Uterus (tissue), 2 donors: ENCODE measurements around the gene UGT1A1.

Experiments used
- POLR2A ChIP-seq, 2 donors: fragments of 450-650 bp; IDR thresholded peaks; one replicate each; pipeline ENCODE4 v1.6.1; 2016; ENCODE audit warnings: antibody characterized with exemption in 2 of 2, mild to moderate bottlenecking in 1 of 2, moderate library complexity in 1 of 2
- TF ChIP-seq, protein P1 (sequence below), 4 experiments: fragments of 200-600 bp in 2 of 4; fragments of 450-650 bp in 2 of 4; sonication (generic) in 2 of 4; IDR thresholded peaks; one replicate each; pipeline ENCODE4 v1.5.1; 2016 to 2019; ENCODE audit warnings: antibody characterized with exemption in 4 of 4, mild to moderate bottlenecking in 2 of 4, moderate library complexity in 1 of 4

- TF ChIP-seq, protein P1, sequence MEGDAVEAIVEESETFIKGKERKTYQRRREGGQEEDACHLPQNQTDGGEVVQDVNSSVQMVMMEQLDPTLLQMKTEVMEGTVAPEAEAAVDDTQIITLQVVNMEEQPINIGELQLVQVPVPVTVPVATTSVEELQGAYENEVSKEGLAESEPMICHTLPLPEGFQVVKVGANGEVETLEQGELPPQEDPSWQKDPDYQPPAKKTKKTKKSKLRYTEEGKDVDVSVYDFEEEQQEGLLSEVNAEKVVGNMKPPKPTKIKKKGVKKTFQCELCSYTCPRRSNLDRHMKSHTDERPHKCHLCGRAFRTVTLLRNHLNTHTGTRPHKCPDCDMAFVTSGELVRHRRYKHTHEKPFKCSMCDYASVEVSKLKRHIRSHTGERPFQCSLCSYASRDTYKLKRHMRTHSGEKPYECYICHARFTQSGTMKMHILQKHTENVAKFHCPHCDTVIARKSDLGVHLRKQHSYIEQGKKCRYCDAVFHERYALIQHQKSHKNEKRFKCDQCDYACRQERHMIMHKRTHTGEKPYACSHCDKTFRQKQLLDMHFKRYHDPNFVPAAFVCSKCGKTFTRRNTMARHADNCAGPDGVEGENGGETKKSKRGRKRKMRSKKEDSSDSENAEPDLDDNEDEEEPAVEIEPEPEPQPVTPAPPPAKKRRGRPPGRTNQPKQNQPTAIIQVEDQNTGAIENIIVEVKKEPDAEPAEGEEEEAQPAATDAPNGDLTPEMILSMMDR (IDR thresholded peaks at IDR 0.05) = no peak
- no peak for TF ChIP-seq POLR2A (IDR thresholded peaks at IDR 0.05)
These were observed 61.1 kb downstream of the UGT1A1 start for GRCh38 chr2:233821196-233821595.
